T47D (cell line): ENCODE measurements around the gene SPRYD4.
A peak's percentile ranks its signal among the peaks of the same experiment; 100 is the strongest.

Experiments used
- DNase-seq, 2 experiments: peaks; one replicate each; pipeline versions ENCODE4 v3.0.0 to v3.0.0-alpha.2; 2011 to 2012; ENCODE audit warnings: low read depth in 1 of 2, low spot score in 1 of 2
- JUND ChIP-seq: IDR thresholded peaks from 2 replicates; pipeline ENCODE4 v1.6.1; 2012; ENCODE audit warnings: low read depth
- in situ Hi-C: cut with HindIII; loops from 2 replicates; pipeline ENCODE4 v1.10.0; 2016; ENCODE audit warnings: low sequenced_read_pairs, low pct_unique_long_range_greater_than_20kb

Gene SPRYD4

GRCh38 chr12:56517854-56518253 lies 49.5 kb downstream of the SPRYD4 start:
- TF ChIP-seq JUND = no peak
- in situ Hi-C loops = no loop called here
- peak in 1 of 2 experiments; percentile 76 for DNase-seq

DNA sequence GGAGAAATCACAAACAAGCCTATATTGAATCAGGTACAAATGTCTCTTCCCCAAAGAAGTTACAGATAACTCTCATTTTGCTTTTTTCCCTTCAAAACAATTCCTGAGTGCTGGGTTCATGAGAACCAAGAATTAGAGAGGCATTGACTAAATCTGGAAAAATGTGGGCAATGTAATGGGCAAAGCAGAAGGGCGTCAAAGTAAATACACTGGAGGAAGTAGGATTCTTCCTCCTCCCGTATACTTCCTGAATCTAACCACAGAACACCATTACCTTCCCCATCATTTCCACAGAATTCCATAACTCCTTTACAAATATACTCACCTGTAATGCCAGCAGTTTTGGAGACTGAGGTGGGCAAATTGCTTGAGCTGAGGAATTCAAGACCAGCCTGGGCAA lies 50.2 kb downstream of the SPRYD4 start:
- no peak for TF ChIP-seq JUND
- in situ Hi-C loops = no loop called here
- peak in 1 of 2 experiments; percentile 41 for DNase-seq

DNA sequence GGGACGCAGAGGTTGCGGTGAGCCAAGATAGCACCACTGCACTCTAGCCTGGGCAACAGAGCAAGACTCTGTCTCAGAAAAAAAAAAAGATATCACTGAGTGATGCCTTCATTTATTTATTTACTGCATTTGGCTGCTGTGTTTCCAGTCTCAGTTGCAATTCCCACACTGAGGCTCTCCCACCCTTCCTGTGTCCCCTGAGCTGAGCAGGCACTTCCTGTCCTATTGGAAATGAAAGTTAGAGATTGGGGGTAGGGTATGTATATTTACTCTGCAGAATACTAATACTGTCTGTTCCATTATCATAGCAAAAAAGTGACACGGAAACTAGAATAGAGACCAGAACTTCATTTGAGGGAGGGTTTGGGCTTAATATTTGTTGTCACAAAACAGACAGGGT lies 51.7 kb downstream of the SPRYD4 start:
- no peak for DNase-seq
- in situ Hi-C loops = no loop called here
- no peak for TF ChIP-seq JUND

DNA sequence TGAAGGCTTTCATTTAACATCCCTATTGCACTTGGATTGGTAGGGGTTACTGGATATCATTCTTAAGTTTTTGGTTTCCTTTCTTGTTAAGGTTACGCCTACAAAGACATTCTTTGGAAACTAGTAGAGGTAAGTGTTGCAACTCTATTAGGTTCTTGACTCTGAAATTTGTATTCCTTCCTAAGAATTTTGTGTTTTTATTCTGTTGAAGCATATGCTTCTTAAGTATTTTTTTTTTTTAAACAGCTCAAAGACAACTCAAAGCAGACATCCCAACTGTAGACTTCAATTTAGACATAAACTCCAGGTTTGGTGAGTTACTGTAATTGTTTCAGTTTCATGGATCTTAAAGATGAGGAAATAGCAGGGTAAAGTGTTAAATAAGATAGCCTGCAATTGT lies 52.1 kb downstream of the SPRYD4 start:
- no peak for DNase-seq
- in situ Hi-C loops = no loop called here
- TF ChIP-seq JUND = no peak

- no peak for DNase-seq
- TF ChIP-seq JUND = no peak
- in situ Hi-C loops = no loop called here
Observed at GRCh38 chr12:56521209-56521589, 52.8 kb downstream of the SPRYD4 start.

DNA sequence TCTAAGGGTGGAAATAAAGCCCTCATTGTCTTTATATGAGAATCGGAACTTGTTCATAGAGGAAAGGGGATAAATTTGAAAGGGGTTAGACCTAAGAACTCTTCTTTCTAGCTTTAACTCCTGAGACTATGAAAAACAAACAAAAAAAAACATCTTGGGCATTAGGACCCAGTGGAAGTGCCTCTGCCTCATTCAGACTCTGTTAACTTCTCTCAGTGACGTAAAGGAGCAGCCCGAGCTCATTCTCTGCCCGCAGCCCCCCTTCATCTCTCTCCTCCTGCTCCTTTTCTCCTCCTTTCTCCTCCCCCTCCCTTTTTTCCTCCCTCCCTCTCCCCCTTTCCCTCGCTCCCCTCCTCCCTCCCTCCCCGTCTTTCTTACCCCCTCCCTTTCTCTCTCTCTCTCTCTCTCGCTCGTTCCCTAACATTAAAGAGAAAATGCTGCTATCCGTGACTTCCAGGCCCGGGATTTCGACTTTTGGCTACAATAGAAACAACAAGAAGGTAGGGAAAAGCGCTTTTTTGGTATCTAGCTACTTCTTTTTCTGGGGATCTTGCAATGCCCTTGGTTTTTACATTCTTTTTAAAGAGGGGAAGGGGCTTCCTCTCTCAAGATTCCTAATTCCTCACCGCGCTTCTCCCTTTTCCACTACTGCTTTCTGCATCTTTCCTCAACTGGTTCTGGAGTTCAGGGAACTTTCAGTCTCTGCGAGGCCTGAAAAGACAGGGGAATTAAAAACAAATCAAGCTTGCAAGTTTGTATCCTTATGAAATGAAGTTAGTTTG lies 53.4 kb downstream of the SPRYD4 start, which contains the start of gene RBMS2:
RBMS2 (plus strand) TSS at position 231 of the 782 bp plus-strand sequence; CDS start at position 435, 204 bp downstream.
- peak; percentile 51 to 95 for DNase-seq
- in situ Hi-C loops = no loop called here
- no peak for TF ChIP-seq JUND

DNA sequence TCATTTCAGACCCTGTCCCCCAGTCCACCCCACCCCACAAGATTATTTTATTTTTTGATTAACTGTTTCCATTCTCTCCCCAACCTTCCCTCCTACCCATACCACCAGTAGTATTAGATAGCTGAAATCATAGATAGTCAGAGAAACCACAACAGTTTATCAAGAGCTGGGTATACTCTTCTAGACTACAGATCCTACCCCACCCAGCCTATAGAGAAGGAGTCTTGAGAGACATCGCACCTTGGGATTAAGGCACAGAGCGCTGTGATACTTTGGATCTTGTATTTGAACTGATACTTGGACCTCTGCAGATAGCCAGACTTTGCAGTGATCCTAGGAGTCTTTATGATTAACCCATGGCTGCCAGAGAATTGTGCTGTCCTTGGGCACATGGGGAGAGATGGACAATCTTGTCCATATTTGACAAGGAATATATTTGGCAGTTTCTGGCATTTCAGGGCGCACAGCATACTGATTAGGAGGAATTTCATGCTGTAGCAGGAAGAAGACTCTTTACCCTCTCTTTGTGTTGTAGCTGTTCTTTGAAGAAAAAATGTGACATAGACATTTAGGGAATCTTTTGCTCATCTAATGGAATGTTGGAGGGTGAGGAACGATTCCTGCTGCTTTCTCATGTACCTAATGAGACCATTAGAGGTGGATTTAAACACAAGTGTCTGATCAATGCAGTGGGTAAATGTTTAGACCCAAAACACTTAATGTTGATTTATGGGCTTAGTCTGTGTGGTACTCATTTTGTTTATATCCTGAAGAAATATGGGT lies 54.2 kb downstream of the SPRYD4 start:
- no peak for TF ChIP-seq JUND
- DNase-seq = no peak
- in situ Hi-C loops = no loop called here

- no peak for TF ChIP-seq JUND
- no peak for DNase-seq
- in situ Hi-C loops = no loop called here
Observed at GRCh38 chr12:56528846-56529245, 60.5 kb downstream of the SPRYD4 start.
